Measurements from ENCODE around the gene NYAP2.

NYAP2 gene

DNA sequence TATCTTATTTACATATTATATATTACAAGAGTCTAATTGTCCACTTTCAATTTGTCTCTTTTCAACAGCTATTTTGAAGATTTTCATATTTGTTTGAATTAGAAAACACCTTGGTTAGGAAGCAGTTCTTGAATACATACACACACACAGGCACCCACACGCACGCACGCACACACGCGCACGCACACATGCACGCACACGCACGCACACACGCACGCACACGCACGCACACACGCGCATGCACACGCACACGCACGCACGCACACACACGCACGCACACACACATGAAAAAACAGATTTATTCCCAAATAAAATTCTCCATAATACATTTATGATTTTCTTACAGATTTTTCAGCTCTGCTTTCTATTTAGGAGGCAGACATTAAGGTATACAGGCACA, 220.7 kb downstream of the NYAP2 start:
- DNase-seq (ENCODE audit: low spot score), result no peak

DNA sequence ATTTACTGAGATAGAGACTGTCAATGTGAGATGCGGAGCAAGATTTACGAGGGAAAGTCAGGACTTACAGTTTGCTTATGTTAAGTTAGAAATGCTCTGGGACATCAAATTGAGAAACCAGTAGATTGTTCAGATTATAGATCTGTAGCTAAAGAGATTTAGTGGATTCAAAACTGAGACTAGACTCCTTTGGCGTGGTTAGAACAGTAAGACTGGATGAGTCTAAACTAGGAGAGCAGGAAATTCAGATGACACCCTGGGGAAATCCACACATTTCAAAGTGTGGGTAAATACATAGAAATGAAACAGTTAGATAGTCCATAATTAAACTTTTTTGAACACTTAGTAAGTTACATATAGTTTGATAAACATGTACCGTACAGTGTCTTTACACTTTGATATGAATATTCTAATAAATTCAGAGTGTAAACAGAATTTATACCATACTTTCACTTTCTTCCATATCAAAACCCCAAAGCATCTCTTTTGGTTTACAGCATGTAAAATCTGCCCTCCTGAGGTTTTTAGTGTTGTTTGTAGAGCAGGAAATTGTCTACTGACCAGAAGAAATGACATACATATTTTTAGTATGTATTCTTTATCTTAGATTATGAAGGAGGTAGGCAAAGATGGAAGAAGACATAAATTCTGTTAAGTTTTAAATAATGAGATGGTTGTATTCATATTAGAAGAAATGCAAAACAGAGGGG, 231.5 kb downstream of the NYAP2 start:
- TF ChIP-seq CTCF (IDR thresholded peaks at IDR 0.05), result no peak
- H3K4me3 ChIP-seq, result no peak overlapping the region
- no peak for DNase-seq (ENCODE audit: low spot score)
- H3K27ac ChIP-seq, result no peak overlapping the region

More for the DNA sequence above, 220.7 kb downstream of the NYAP2 start:
- Histone ChIP-seq H3K4me3 (no peak overlapping the region), H3K27ac (no peak overlapping the region)
- no peak for TF ChIP-seq CTCF (IDR thresholded peaks at IDR 0.05)

- Histone ChIP-seq H3K4me3 (no peak overlapping the region), H3K27ac (no peak overlapping the region)
- TF ChIP-seq CTCF (IDR thresholded peaks at IDR 0.05), result no peak
- no peak for DNase-seq (ENCODE audit: low spot score)
These were observed 232.8 kb downstream of the NYAP2 start for GRCh38 chr2:225632351-225632750.

DNA sequence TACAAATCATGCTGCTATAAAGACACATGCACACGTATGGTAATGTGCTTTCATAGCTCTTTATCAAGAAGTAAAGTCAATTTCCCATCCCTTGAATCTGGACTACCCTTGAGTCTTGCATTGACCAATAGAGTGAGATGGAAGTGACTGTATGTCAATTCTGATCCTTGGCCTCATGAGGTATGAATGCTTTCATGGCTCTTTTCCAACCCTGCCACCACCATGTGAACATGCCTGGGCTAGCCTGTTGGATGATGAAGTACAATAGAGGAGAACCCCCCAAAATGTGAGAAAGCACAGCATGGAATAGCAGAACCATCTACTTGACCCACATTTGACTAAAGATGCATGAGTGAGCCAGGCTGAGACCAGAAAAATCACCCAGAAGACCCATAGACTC, 237.0 kb downstream of the NYAP2 start:
- Histone ChIP-seq H3K27ac (no peak overlapping the region), H3K4me3 (no peak overlapping the region)
- no peak for TF ChIP-seq CTCF (IDR thresholded peaks at IDR 0.05)
- DNase-seq (ENCODE audit: low spot score), result no peak

- H3K4me3 ChIP-seq, result no peak overlapping the region
- DNase-seq (ENCODE audit: low spot score), result no peak
- no peak overlapping the region for H3K27ac ChIP-seq
- no peak for TF ChIP-seq CTCF (IDR thresholded peaks at IDR 0.05)
These were observed 237.7 kb downstream of the NYAP2 start for GRCh38 chr2:225637259-225637658.

GRCh38 chr2:225640550-225640949, 241.0 kb downstream of the NYAP2 start:
- TF ChIP-seq CTCF (IDR thresholded peaks at IDR 0.05), result no peak
- DNase-seq (ENCODE audit: low spot score), result no peak
- Histone ChIP-seq H3K27ac (no peak overlapping the region), H3K4me3 (no peak overlapping the region)

DNA sequence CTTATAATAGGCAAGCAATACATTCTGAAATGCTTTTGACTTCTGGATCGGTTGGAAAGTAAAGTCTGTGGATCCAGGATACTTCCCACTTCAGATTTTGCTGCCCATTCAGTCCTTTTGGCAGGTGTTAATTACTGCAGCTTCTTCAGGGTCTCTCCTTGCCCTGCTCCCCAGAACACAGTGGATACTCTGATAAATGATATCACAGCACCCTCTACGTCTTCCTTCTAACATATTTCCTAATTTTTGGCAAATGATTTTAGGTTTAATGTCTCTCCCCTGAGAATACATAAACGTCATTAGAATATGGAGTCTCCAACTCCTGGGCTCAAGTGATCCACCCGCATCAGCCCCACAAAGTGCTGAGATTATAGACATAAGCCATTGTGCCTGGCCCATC, 249.8 kb downstream of the NYAP2 start:
- Histone ChIP-seq H3K27ac (no peak overlapping the region), H3K4me3 (no peak overlapping the region)
- DNase-seq (ENCODE audit: low spot score), result no peak
- TF ChIP-seq CTCF (IDR thresholded peaks at IDR 0.05), result no peak
